GM12864 (cell line): Measurements from ENCODE around the gene TMEM131L.

Experiments
- DNase-seq: peaks from one replicate; pipeline ENCODE4 v3.0.0-alpha.2; 2011; ENCODE audit warnings: low read depth
- H3K4me3 ChIP-seq: 2 replicates; pipeline ENCODE4 v1.5.1; 2011; ENCODE audit warnings: mild to moderate bottlenecking, low read depth, low read length, control low read depth
- TF ChIP-seq, protein P1 (sequence below): IDR thresholded peaks from 2 replicates; pipeline ENCODE4 v1.5.1; 2011; ENCODE audit warnings: low read depth, mild to moderate bottlenecking, moderate library complexity, low read length, control low read depth, inconsistent platforms; ENCODE audit errors: missing control alignments

TMEM131L gene

DNA sequence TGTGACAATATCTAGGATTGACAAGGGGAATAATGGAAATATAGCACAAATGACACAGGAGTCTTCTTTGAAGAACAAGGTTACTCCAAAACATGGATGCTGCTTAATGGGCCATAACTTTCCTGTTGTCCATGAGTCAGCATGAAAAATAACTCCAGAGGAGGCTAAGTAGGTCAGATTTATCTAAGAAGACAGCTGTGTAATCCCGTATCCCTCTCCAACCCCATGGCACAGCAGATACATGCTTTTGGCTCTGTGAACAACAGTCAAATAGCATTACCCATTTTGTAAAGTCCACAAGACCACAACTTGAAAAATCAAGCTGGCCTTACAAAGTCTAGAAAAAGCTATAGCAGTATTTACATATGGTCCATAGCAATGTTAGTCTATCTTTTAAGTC, 2.1 kb upstream of the TMEM131L start:
- DNase-seq, result no peak
- TF ChIP-seq, protein P1, sequence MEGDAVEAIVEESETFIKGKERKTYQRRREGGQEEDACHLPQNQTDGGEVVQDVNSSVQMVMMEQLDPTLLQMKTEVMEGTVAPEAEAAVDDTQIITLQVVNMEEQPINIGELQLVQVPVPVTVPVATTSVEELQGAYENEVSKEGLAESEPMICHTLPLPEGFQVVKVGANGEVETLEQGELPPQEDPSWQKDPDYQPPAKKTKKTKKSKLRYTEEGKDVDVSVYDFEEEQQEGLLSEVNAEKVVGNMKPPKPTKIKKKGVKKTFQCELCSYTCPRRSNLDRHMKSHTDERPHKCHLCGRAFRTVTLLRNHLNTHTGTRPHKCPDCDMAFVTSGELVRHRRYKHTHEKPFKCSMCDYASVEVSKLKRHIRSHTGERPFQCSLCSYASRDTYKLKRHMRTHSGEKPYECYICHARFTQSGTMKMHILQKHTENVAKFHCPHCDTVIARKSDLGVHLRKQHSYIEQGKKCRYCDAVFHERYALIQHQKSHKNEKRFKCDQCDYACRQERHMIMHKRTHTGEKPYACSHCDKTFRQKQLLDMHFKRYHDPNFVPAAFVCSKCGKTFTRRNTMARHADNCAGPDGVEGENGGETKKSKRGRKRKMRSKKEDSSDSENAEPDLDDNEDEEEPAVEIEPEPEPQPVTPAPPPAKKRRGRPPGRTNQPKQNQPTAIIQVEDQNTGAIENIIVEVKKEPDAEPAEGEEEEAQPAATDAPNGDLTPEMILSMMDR, result no peak
- H3K4me3 ChIP-seq, result no peak overlapping the region

DNA sequence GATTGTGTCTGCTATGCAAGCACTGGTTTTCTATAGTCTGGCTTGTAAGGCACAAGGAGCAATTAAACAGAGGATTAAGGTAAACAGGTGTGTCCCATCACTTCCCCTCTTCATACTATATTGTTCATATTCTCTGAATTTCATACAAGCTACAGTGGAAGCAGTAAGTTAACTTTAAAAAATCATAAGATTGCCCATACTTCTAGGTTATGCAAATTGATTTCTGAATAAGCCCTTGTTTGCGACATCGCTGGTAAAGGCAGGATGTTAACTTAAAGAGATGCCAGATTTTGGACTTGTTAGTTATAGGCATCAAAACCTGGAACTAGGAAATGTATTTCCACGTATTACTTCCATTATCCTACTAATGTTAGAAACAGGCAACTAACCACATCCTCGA, 1.0 kb upstream of the TMEM131L start:
- H3K4me3 ChIP-seq, result peak overlapping the region; percentile 73

DNA sequence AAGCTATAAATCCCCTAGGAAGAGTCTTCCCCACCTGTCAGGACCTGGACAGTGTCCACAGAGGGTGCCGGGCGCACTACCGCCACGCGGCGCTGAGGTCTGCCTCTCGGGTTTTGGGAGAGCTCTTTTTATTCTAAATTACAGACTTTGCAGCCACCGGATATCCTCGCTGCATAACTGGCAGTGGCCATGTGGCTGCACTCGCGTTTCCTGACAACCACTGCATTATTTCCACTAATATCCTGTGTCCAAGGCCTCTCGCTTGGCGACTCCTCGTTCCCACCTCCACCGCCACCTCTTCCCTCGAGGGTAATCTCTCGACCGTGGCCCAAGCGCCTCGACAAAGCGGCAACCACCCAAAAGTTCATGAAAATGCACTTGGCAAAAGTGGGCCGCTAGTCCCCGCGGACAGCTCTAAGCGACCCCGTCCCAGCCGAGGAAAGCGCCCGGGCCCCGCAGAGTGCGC, 512 bp upstream of the TMEM131L start:
- TF ChIP-seq, protein P1, result peak; percentile 31
- peak overlapping the region; percentile 73 for H3K4me3 ChIP-seq
- DNase-seq, result no peak

More for the DNA sequence above, 1.0 kb upstream of the TMEM131L start:
- TF ChIP-seq, protein P1, result no peak
- no peak for DNase-seq

DNA sequence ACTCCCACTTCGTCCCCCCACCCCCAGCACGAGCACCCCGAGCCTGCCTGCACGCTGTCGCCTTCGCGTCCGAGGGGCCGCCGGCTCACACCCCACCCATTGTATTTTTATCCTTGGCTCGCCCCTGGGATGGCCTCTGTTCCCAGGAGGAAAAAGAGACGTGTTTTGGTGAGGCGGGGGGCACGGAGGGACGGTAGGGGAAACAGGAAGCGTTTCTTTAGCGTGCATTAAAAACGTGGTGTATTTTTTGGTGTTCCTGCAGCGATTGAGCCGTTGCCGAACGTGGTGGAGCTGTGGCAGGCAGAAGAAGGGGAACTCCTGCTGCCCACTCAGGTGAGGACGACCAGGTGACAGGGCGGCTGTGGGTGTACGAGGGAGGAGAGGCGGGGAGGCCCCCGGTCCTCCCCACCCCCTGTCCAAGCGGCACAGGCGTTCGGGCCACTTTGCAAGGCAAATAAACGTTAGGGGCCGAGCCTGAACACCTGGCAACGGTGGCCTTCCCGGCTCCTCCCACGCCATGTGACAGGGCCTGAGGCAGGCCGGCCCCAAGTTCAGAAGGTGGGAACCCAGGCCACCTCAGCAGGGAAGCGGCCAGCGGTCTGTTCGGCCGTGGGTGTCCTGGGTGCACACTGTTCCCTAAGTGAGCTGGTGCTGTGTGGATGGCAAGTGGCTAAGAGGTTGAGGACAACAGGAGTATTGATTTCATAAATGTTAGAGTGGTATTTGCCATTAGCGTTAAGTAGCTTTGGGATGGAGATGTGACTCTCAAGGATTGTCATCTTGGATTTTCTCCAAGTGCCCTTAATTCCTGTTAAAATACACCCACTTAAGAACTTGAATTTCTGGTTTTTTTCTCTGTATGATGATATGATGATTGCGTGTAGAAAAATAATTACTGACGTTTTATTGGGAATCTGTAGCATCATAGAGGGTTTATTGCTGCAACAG, 1.1 kb downstream of the TMEM131L start:
- peak; percentile 88 for DNase-seq
- TF ChIP-seq, protein P1, result no peak

DNA sequence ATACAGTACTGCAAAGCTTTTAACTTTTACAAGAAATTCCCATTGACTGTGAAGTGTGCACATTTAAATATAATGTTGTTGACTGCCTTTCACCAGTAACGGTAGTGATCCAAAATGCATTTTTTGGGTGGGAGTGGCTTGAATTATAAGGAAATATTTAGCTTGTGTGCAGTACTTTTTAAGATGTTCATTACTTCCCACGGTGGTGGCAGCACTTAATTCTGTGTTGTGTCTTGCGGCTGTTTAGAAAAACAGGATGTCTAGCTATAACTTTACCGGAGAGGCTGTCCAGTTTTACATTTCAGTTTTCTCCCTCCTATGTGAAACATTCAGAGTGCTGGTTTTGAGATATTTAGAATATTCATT, 1.7 kb downstream of the TMEM131L start:
- no peak for DNase-seq
- TF ChIP-seq, protein P1, result no peak
- peak overlapping the region; percentile 73 for H3K4me3 ChIP-seq

More for the DNA sequence above, 1.1 kb downstream of the TMEM131L start:
- H3K4me3 ChIP-seq, result peak overlapping the region; percentile 73

DNA sequence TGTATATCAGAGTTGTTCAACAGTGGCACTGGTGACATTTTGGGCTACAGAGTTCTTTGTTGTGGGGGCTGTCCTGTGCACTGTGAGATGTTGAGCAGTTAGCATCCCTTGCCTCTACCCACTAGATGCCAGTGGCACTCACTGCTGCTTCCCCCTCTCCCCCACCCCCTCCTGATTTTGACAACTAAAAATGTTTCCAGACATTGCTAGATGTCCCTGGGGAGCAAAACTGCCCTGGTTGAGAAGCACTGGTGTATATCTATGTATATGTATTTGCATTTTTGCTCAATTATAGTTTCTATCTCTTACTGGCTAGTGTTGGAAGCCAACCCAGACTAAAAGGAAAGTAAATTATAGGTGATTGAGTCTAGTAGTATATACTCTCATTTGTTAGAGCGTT, 2.4 kb downstream of the TMEM131L start:
- peak overlapping the region; percentile 73 for H3K4me3 ChIP-seq
- DNase-seq, result no peak
- TF ChIP-seq, protein P1, result peak; percentile 2
